ENCODE results near the gene SRPK1.

DNA sequence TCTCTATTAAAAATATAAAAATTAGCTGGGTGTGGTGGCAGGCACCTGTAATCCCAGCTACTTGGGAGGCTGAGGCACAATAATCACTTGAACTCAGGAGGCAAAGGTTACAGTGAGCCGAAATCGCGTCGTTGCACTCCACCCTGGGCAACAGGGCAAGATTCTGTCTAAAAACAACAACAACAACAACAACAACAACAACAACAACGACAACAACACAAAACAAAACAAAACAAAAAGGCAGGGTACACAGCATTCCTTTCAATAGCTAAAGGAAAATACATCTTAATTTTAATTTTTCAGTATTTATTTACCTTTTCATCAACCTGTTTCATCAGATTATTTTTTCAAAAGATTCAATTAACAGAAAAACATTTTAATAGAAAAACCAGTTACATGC, 28.4 kb downstream of the SRPK1 start:
- TF ChIP-seq ZNF565 (CRISPR knock-in tag; conservative IDR thresholded peaks at IDR 0.05; ENCODE audit: low read depth) (no peak), ZFP3 (CRISPR knock-in tag; IDR thresholded peaks at IDR 0.05) (no peak), CSDC2 (CRISPR knock-in tag; IDR thresholded peaks at IDR 0.05) (no peak), ZNF70 (CRISPR knock-in tag; IDR thresholded peaks at IDR 0.05) (no peak), SNAI2 (CRISPR knock-in tag; IDR thresholded peaks at IDR 0.05) (no peak), ARNTL (CRISPR knock-in tag; IDR thresholded peaks at IDR 0.05; ENCODE audit: borderline replicate concordance, low read depth) (no peak), ZC3H10 (CRISPR knock-in tag; IDR thresholded peaks at IDR 0.05) (no peak)
- TF ChIP-seq, protein P1, sequence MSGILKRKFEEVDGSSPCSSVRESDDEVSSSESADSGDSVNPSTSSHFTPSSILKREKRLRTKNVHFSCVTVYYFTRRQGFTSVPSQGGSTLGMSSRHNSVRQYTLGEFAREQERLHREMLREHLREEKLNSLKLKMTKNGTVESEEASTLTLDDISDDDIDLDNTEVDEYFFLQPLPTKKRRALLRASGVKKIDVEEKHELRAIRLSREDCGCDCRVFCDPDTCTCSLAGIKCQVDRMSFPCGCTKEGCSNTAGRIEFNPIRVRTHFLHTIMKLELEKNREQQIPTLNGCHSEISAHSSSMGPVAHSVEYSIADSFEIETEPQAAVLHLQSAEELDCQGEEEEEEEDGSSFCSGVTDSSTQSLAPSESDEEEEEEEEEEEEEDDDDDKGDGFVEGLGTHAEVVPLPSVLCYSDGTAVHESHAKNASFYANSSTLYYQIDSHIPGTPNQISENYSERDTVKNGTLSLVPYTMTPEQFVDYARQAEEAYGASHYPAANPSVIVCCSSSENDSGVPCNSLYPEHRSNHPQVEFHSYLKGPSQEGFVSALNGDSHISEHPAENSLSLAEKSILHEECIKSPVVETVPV (CRISPR knock-in tag; IDR thresholded peaks at IDR 0.05) = no peak
- TF ChIP-seq, protein P2, sequence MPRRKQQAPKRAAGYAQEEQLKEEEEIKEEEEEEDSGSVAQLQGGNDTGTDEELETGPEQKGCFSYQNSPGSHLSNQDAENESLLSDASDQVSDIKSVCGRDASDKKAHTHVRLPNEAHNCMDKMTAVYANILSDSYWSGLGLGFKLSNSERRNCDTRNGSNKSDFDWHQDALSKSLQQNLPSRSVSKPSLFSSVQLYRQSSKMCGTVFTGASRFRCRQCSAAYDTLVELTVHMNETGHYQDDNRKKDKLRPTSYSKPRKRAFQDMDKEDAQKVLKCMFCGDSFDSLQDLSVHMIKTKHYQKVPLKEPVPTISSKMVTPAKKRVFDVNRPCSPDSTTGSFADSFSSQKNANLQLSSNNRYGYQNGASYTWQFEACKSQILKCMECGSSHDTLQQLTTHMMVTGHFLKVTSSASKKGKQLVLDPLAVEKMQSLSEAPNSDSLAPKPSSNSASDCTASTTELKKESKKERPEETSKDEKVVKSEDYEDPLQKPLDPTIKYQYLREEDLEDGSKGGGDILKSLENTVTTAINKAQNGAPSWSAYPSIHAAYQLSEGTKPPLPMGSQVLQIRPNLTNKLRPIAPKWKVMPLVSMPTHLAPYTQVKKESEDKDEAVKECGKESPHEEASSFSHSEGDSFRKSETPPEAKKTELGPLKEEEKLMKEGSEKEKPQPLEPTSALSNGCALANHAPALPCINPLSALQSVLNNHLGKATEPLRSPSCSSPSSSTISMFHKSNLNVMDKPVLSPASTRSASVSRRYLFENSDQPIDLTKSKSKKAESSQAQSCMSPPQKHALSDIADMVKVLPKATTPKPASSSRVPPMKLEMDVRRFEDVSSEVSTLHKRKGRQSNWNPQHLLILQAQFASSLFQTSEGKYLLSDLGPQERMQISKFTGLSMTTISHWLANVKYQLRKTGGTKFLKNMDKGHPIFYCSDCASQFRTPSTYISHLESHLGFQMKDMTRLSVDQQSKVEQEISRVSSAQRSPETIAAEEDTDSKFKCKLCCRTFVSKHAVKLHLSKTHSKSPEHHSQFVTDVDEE (CRISPR knock-in tag; IDR thresholded peaks at IDR 0.05) = no peak
